GM18507 (cell line): ENCODE results near the gene ADH7.
A peak's percentile ranks its signal among the peaks of the same experiment; 100 is the strongest.

ENCODE experiments used
- DNase-seq: peaks from one replicate; pipeline ENCODE4 v3.0.0; 2011; ENCODE audit warnings: low read depth; ENCODE audit not compliant: insufficient read length; ENCODE audit errors: extremely low spot score
- FAIRE-seq: peaks from 2 replicates; lab custom pipeline; 2011; peaks lifted over from hg19 to GRCh38; lab: Jason Lieb, UNC

ADH7 gene

GRCh38 chr4:99435154-99435553 lies at the start of gene ADH7:
TSS of gene ADH7 (minus strand) at chr4:99435342. CDS start at chr4:99435233, 109 bp downstream.
- no peak for DNase-seq
- FAIRE-seq = peak; percentile 49

DNA sequence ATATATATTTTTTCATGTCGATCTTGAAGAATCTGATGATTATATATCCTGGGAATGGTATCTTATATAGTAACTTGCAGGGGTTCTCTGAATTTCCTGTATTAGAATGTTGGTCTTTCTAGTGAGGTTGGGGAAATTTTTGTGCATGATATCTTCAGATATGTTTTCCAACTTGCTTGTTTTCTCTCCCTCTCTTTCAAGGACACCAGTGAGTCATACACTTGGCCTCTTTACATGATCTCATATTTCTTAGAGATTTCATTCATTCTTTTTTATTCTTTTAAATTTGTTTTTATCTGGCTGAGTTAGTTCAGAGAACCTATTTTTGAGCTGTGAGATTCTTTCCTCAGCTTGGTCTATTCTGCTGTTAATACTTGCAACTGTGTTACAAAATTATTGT lies 48.5 kb upstream of the ADH7 start:
- FAIRE-seq = no peak
- no peak for DNase-seq

- FAIRE-seq = no peak
These were observed 38.0 kb upstream of the ADH7 start for GRCh38 chr4:99473131-99473530.

GRCh38 chr4:99471896-99472295 lies 36.8 kb upstream of the ADH7 start:
- no peak for DNase-seq
- no peak for FAIRE-seq

More at GRCh38 chr4:99473131-99473530, 38.0 kb upstream of the ADH7 start:
- no peak for DNase-seq

GRCh38 chr4:99471349-99471748 lies 36.2 kb upstream of the ADH7 start:
- FAIRE-seq (no peak), DNase-seq (no peak)

GRCh38 chr4:99468889-99469288 lies 33.7 kb upstream of the ADH7 start:
- FAIRE-seq = no peak
- no peak for DNase-seq

- FAIRE-seq (no peak), DNase-seq (no peak)
These were observed 32.7 kb upstream of the ADH7 start for GRCh38 chr4:99467887-99468286.

DNA sequence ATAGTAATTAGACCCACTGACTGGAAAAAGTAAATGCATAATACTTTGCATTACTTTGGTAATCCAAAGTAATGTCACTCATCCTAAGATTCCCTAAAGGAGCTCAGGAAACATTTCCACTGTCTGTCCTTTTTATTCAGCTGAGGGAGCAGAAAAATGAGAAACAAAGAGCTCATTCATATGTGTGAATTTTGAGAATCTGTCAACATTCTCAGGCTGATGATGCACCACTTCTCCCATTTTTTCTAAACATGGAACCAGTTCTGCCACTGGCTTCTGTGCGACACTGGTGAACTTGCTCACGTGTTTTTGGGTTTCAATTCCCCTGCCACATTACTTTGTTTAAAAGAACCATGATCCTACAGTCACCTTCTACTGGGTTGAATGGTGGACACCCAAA lies 28.4 kb upstream of the ADH7 start:
- DNase-seq = no peak
- peak; percentile 33 for FAIRE-seq

- peak; percentile 91 for FAIRE-seq
- DNase-seq = peak; percentile 44
These were observed 27.8 kb upstream of the ADH7 start for GRCh38 chr4:99462875-99463464.

- no peak for FAIRE-seq
These were observed 26.7 kb upstream of the ADH7 start for GRCh38 chr4:99461623-99462401.

DNA sequence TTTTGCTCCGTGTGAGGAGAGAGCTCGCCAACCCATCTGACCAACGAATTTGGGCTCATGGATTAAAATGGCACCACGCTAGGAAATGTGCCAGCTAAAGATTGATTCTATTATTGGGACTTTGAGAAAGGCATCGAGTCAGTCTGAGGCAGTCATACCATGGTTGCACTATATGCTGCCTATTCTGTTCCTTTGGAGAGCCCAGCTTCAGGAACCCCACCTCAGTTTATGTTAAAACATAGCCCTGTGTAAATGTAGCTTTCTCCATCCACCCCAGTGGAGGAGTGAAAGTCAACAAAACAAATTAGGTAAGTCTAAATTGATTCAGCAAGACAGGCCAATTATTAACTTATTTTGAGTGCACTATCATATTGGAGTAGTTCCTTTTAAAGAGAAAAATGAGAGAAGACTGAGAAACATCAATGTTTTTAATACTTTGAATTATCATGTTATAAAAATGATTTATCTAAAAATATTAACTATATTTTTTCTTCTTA lies 24.5 kb upstream of the ADH7 start:
- DNase-seq (no peak), FAIRE-seq (no peak)

More at GRCh38 chr4:99461623-99462401, 26.7 kb upstream of the ADH7 start:
- DNase-seq = no peak

DNA sequence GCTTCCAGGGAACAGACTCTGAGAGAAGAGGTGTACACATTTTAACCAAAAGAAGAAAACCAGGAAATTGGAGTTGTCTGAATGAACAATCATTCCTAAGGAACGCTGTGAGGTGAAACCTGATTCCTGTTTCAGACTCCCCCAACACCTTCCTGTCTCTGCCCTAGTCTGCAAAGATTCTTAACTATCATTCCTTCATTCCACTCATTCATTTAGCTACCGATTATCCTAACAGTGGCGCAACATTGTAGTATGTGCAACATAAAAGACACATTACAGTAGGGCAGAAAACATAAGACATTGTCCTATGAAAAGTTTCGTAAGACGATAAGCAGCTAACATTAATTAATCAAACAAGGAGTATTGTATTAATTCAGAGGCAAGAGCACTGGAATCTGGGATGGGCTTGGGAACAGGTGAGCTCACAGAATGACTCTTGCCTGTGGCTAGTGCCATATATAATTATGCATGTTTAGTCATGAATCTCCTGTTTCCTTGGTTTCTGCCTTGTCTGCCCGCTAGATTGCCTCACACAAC lies 23.8 kb upstream of the ADH7 start:
- FAIRE-seq = no peak

GRCh38 chr4:99457676-99458075 lies 22.5 kb upstream of the ADH7 start:
- DNase-seq (no peak), FAIRE-seq (no peak)

More for the DNA sequence above, 23.8 kb upstream of the ADH7 start:
- no peak for DNase-seq

DNA sequence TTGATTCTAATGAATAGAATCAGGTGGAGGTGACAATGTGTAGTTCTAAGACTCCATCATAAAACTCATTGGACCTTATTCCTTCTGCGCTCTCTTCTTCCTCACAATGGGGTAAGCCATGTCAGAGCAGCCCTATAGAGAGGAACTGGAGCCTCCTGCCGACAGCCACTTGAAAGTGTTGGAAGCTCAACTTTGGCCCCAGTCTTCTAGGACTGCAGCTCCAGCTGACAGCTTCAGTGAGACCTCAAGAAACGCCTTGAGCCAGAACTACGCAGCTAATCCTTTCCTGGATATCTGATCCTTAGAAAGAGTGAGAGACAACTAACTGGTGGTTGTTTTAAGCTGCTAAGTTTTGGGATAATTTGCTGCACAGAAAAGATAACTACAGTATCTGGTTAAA lies 22.1 kb upstream of the ADH7 start:
- no peak for DNase-seq
- no peak for FAIRE-seq

- FAIRE-seq = no peak
- DNase-seq = no peak
These were observed 12.4 kb upstream of the ADH7 start for GRCh38 chr4:99447513-99447912.

DNA sequence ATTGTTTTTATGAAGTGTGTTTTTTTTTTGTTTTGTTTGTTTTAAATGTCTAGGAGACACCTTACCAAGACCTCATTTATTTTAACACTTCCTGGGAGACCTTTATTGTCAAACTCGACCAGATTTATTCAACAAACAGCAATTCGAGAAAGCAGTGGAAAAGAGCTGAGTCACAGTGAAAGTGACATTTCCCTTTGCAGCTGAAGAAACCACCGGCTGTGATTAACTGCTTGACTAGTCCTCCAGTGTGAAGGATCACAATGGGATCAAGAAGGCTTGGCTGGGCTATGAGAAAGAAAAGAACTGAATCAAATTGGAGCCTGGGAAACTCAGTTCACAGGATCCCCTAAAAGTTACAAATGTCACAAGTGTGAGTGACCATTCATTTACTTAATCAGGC lies 11.9 kb upstream of the ADH7 start:
- peak; percentile 9 for DNase-seq
- FAIRE-seq = peak; percentile 87

GRCh38 chr4:99438405-99438780 lies 3.3 kb upstream of the ADH7 start:
- FAIRE-seq (no peak), DNase-seq (no peak)

DNA sequence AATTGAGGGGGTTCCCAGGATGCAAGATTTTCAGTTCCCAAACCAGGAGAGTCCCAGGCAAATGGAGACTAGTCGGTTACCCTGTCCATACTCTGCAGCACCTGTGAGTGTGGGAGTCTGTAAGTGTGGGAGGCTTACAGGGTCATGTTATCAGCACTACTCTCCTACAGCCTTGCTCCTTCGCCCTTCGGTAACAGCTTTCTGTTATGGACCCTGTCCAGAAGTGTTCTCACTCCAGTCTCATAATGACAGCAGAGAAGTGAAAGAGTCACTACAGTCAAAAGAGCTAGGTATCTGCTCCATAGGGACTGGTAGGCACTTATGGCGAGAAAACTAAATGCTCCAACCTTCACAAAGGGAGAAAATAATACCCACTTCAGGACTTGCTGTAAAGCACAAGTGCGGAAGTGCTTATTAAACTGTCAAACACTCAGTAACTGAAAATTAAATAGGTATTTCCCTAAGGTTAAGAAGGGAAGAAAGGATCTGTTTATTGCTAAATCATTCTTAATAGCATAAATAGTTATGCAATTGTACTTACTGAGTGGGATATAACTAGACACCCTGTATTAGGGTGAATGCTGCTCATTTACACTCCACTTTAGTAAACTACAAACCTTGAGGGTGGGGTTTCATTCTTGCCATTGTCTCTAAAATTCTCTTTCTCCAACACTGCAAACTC lies 2.7 kb upstream of the ADH7 start:
- DNase-seq (no peak), FAIRE-seq (no peak)

- no peak for DNase-seq
- no peak for FAIRE-seq
These were observed 2.0 kb upstream of the ADH7 start for GRCh38 chr4:99436976-99437722.

- no peak for DNase-seq
- FAIRE-seq = peak; percentile 64
These were observed 1.3 kb upstream of the ADH7 start for GRCh38 chr4:99436462-99436861.
